ENCODE data around the gene CLDN9. TPM values are rescaled to one million over a fixed set of nuclear protein-coding genes. Genes with fewer than 3 reads are reported as not detected.

CLDN9 gene
- total RNA-seq, 1 donor from 2014 or later = 0.39 TPM

GRCh38 chr16:2987833-2988232, 24.9 kb upstream of the CLDN9 start:
- DNase-seq = no peak
- H3K4me1 Mint-ChIP-seq (ENCODE audit: low read depth, unreplicated experiment) = no peaks in the 10 kb centered on the region
- no peak overlapping the region for H3K4me3 Mint-ChIP-seq (ENCODE audit: unreplicated experiment)
- peaks cover 3% of the 10 kb centered on the region for H3K9me3 Mint-ChIP-seq (ENCODE audit: unreplicated experiment)
- no peaks in the 10 kb centered on the region for H3K36me3 Mint-ChIP-seq (ENCODE audit: unreplicated experiment)
- H3K27ac Mint-ChIP-seq (ENCODE audit: unreplicated experiment) = no peak overlapping the region
- H3K27me3 Mint-ChIP-seq (ENCODE audit: unreplicated experiment) = peaks cover 4% of the 10 kb centered on the region
- TF ChIP-seq CTCF (IDR thresholded peaks at IDR 0.05; ENCODE audit: partially characterized antibody, unreplicated experiment) = no peak

GRCh38 chr16:2988590-2989099, 24.1 kb upstream of the CLDN9 start:
- H3K27me3 Mint-ChIP-seq (ENCODE audit: unreplicated experiment) = peaks cover 4% of the 10 kb centered on the region
- no peak for DNase-seq
- no peaks in the 10 kb centered on the region for H3K4me1 Mint-ChIP-seq (ENCODE audit: low read depth, unreplicated experiment)
- no peak overlapping the region for H3K4me3 Mint-ChIP-seq (ENCODE audit: unreplicated experiment)
- no peaks in the 10 kb centered on the region for H3K36me3 Mint-ChIP-seq (ENCODE audit: unreplicated experiment)
- H3K9me3 Mint-ChIP-seq (ENCODE audit: unreplicated experiment) = no peaks in the 10 kb centered on the region
- TF ChIP-seq CTCF (IDR thresholded peaks at IDR 0.05; ENCODE audit: partially characterized antibody, unreplicated experiment) = no peak
- H3K27ac Mint-ChIP-seq (ENCODE audit: unreplicated experiment) = no peak overlapping the region

- H3K27ac Mint-ChIP-seq (ENCODE audit: unreplicated experiment) = no peak overlapping the region
- no peaks in the 10 kb centered on the region for H3K36me3 Mint-ChIP-seq (ENCODE audit: unreplicated experiment)
- peaks cover 2% of the 10 kb centered on the region for H3K27me3 Mint-ChIP-seq (ENCODE audit: unreplicated experiment)
- no peaks in the 10 kb centered on the region for H3K9me3 Mint-ChIP-seq (ENCODE audit: unreplicated experiment)
- TF ChIP-seq CTCF (IDR thresholded peaks at IDR 0.05; ENCODE audit: partially characterized antibody, unreplicated experiment) = no peak
- DNase-seq = no peak
- no peaks in the 10 kb centered on the region for H3K4me1 Mint-ChIP-seq (ENCODE audit: low read depth, unreplicated experiment)
- no peak overlapping the region for H3K4me3 Mint-ChIP-seq (ENCODE audit: unreplicated experiment)
These were observed 21.8 kb upstream of the CLDN9 start for GRCh38 chr16:2990891-2991290.

- TF ChIP-seq CTCF (IDR thresholded peaks at IDR 0.05; ENCODE audit: partially characterized antibody, unreplicated experiment) = no peak
- DNase-seq = no peak
- Mint-ChIP-seq H3K36me3 (ENCODE audit: unreplicated experiment) (no peaks in the 10 kb centered on the region), H3K9me3 (ENCODE audit: unreplicated experiment) (no peaks in the 10 kb centered on the region), H3K27me3 (ENCODE audit: unreplicated experiment) (peaks cover 3% of the 10 kb centered on the region), H3K4me3 (ENCODE audit: unreplicated experiment) (no peak overlapping the region), H3K27ac (ENCODE audit: unreplicated experiment) (no peak overlapping the region), H3K4me1 (ENCODE audit: low read depth, unreplicated experiment) (no peaks in the 10 kb centered on the region)
These were observed 21.0 kb upstream of the CLDN9 start for GRCh38 chr16:2991566-2992261.

- no peak overlapping the region for H3K4me3 Mint-ChIP-seq (ENCODE audit: unreplicated experiment)
- no peaks in the 10 kb centered on the region for H3K36me3 Mint-ChIP-seq (ENCODE audit: unreplicated experiment)
- no peaks in the 10 kb centered on the region for H3K9me3 Mint-ChIP-seq (ENCODE audit: unreplicated experiment)
- DNase-seq = no peak
- H3K27me3 Mint-ChIP-seq (ENCODE audit: unreplicated experiment) = peaks cover 1% of the 10 kb centered on the region
- no peak overlapping the region for H3K27ac Mint-ChIP-seq (ENCODE audit: unreplicated experiment)
- H3K4me1 Mint-ChIP-seq (ENCODE audit: low read depth, unreplicated experiment) = no peaks in the 10 kb centered on the region
- TF ChIP-seq CTCF (IDR thresholded peaks at IDR 0.05; ENCODE audit: partially characterized antibody, unreplicated experiment) = no peak
These were observed 20.2 kb upstream of the CLDN9 start for GRCh38 chr16:2992383-2993081.

Data from glutamatergic neuron (in vitro differentiated cells).